ENCODE data around the gene GALNT2.

GALNT2 gene

GRCh38 chr1:230117694-230118093, 50.7 kb downstream of the GALNT2 start:
- H3K9ac ChIP-seq (ENCODE audit: low read depth, low read length, poor library complexity, severe bottlenecking): no peak overlapping the region
- peaks cover 80% of the 10 kb centered on the region; the same call in 1 of the 2 replicates for H3K36me3 ChIP-seq (ENCODE audit: insufficient read depth, low read length)
- no peaks in the 10 kb centered on the region for H3K27me3 ChIP-seq (ENCODE audit: insufficient read depth, low read length, poor library complexity, severe bottlenecking)
- no peak for TF ChIP-seq EZH2phosphoT487 (IDR thresholded peaks at IDR 0.05; ENCODE audit: borderline replicate concordance)
- TF ChIP-seq CTCF (conservative IDR thresholded peaks at IDR 0.05; ENCODE audit: low read length): no peak
- H3K79me2 ChIP-seq (ENCODE audit: insufficient read depth, low read length): peaks cover 100% of the 10 kb centered on the region
- H3F3A ChIP-seq (ENCODE audit: low read depth): no peaks in the 10 kb centered on the region
- no peak overlapping the region for H3K4me3 ChIP-seq (ENCODE audit: low read length, poor library complexity, severe bottlenecking)
- peaks cover 29% of the 10 kb centered on the region for H4K20me1 ChIP-seq (ENCODE audit: insufficient read depth, low read length, poor library complexity, severe bottlenecking)
- H3K9me3 ChIP-seq (ENCODE audit: insufficient read depth, low read depth, low read length): no peaks in the 10 kb centered on the region
- peaks cover 25% of the 10 kb centered on the region for H3K4me1 ChIP-seq (ENCODE audit: insufficient read depth, low read length, poor library complexity, severe bottlenecking)
- H2AFZ ChIP-seq (ENCODE audit: low read length): no peak overlapping the region
- no peak overlapping the region for H3K4me2 ChIP-seq (ENCODE audit: low read depth, low read length, poor library complexity, severe bottlenecking)
- H3K9me2 ChIP-seq (replicated peaks; ENCODE audit: low read depth, low read length): no peaks in the 10 kb centered on the region

GRCh38 chr1:230119340-230119739, 52.3 kb downstream of the GALNT2 start:
- Histone ChIP-seq H3K36me3 (ENCODE audit: insufficient read depth, low read length) (peaks cover 63% of the 10 kb centered on the region; the same call in 1 of the 2 replicates), H3K4me1 (ENCODE audit: insufficient read depth, low read length, poor library complexity, severe bottlenecking) (peaks cover 41% of the 10 kb centered on the region), H3K4me2 (ENCODE audit: low read depth, low read length, poor library complexity, severe bottlenecking) (no peak overlapping the region), H3K9ac (ENCODE audit: low read depth, low read length, poor library complexity, severe bottlenecking) (no peak overlapping the region), H3K27me3 (ENCODE audit: insufficient read depth, low read length, poor library complexity, severe bottlenecking) (no peaks in the 10 kb centered on the region), H3K9me3 (ENCODE audit: insufficient read depth, low read depth, low read length) (no peaks in the 10 kb centered on the region), H3K9me2 (replicated peaks; ENCODE audit: low read depth, low read length) (no peaks in the 10 kb centered on the region), H3K4me3 (ENCODE audit: low read length, poor library complexity, severe bottlenecking) (no peak overlapping the region), H3K79me2 (ENCODE audit: insufficient read depth, low read length) (peaks cover 99% of the 10 kb centered on the region), H3F3A (ENCODE audit: low read depth) (no peaks in the 10 kb centered on the region), H4K20me1 (ENCODE audit: insufficient read depth, low read length, poor library complexity, severe bottlenecking) (peaks cover 26% of the 10 kb centered on the region), H2AFZ (ENCODE audit: low read length) (no peak overlapping the region)
- TF ChIP-seq CTCF (conservative IDR thresholded peaks at IDR 0.05; ENCODE audit: low read length): no peak
- TF ChIP-seq EZH2phosphoT487 (IDR thresholded peaks at IDR 0.05; ENCODE audit: borderline replicate concordance): no peak

GRCh38 chr1:230120289-230120920, 53.4 kb downstream of the GALNT2 start:
- Histone ChIP-seq H3F3A (ENCODE audit: low read depth) (no peaks in the 10 kb centered on the region), H3K4me1 (ENCODE audit: insufficient read depth, low read length, poor library complexity, severe bottlenecking) (peaks cover 52% of the 10 kb centered on the region), H4K20me1 (ENCODE audit: insufficient read depth, low read length, poor library complexity, severe bottlenecking) (peaks cover 34% of the 10 kb centered on the region), H3K36me3 (ENCODE audit: insufficient read depth, low read length) (peaks cover 53% of the 10 kb centered on the region; the same call in 1 of the 2 replicates), H3K9ac (ENCODE audit: low read depth, low read length, poor library complexity, severe bottlenecking) (no peak overlapping the region), H2AFZ (ENCODE audit: low read length) (no peak overlapping the region), H3K4me3 (ENCODE audit: low read length, poor library complexity, severe bottlenecking) (no peak overlapping the region), H3K79me2 (ENCODE audit: insufficient read depth, low read length) (peaks cover 99% of the 10 kb centered on the region), H3K9me3 (ENCODE audit: insufficient read depth, low read depth, low read length) (no peaks in the 10 kb centered on the region), H3K27me3 (ENCODE audit: insufficient read depth, low read length, poor library complexity, severe bottlenecking) (no peaks in the 10 kb centered on the region), H3K4me2 (ENCODE audit: low read depth, low read length, poor library complexity, severe bottlenecking) (no peak overlapping the region), H3K9me2 (replicated peaks; ENCODE audit: low read depth, low read length) (no peaks in the 10 kb centered on the region)
- TF ChIP-seq EZH2phosphoT487 (IDR thresholded peaks at IDR 0.05; ENCODE audit: borderline replicate concordance) (no peak), CTCF (conservative IDR thresholded peaks at IDR 0.05; ENCODE audit: low read length) (no peak)
